Mammary epithelial cell (primary cell): ENCODE results near the gene SLC9A9.

Source experiments
- EZH2 ChIP-seq: IDR thresholded peaks from 2 replicates; pipeline ENCODE4 v1.6.1; 2012; ENCODE audit warnings: low read length, inconsistent platforms, borderline replicate concordance
- TF ChIP-seq, protein P1 (sequence below), 2 donors: IDR thresholded peaks in 1 of 2; conservative IDR thresholded peaks in 1 of 2; 2 replicates each; pipeline ENCODE4 v1.5.1; 2011 to 2012; ENCODE audit warnings: inconsistent platforms in 2 of 2, low read length in 2 of 2, mild to moderate bottlenecking in 2 of 2, control low read depth in 1 of 2, low read depth in 1 of 2; ENCODE audit not compliant: insufficient read depth in 1 of 2; ENCODE audit errors: extremely low read depth in 1 of 2

DNA sequence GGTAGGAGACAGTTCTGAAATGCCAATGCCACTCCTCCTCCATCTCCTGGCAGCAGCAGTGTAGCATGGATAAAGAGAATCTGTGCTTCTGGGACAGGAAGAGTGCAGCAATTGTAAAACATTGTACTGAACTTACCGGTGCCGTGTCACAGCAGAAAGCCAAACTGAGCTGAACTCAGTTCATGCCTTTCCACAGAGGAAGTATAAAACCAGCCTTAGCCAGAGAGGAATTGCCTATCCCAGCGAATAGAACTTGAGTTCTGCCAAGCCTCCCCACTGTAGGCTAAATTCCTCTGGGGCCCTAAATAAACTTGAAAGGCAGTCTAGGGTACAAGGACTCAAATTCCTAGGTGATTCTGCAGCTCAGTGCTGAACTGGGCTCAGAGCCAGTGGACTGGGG lies 148.8 kb downstream of the SLC9A9 start:
- TF ChIP-seq, protein P1, sequence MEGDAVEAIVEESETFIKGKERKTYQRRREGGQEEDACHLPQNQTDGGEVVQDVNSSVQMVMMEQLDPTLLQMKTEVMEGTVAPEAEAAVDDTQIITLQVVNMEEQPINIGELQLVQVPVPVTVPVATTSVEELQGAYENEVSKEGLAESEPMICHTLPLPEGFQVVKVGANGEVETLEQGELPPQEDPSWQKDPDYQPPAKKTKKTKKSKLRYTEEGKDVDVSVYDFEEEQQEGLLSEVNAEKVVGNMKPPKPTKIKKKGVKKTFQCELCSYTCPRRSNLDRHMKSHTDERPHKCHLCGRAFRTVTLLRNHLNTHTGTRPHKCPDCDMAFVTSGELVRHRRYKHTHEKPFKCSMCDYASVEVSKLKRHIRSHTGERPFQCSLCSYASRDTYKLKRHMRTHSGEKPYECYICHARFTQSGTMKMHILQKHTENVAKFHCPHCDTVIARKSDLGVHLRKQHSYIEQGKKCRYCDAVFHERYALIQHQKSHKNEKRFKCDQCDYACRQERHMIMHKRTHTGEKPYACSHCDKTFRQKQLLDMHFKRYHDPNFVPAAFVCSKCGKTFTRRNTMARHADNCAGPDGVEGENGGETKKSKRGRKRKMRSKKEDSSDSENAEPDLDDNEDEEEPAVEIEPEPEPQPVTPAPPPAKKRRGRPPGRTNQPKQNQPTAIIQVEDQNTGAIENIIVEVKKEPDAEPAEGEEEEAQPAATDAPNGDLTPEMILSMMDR (conservative IDR thresholded peaks at IDR 0.05 in 1 of 2, IDR thresholded peaks at IDR 0.05 in 1 of 2; ENCODE audit: extremely low read depth in 1 of 2, insufficient read depth in 1 of 2, low read depth in 1 of 2, low read length in 2 of 2), result no peak
- no peak for TF ChIP-seq EZH2
